HS-5 (cell line): Measurements from ENCODE around the gene KRTAP10-12.
"Not testable (repeated sequence)": the region's sequence is repeated elsewhere in the genome, so short reads cannot be mapped to it uniquely, and the experiment has no call there.

Experiments used
- DNase-seq: peaks from one replicate; pipeline ENCODE4 v3.0.0-alpha.2; 2012; ENCODE audit warnings: low read depth

KRTAP10-12 gene

GRCh38 chr21:44670642-44671432, 26.1 kb upstream of the KRTAP10-12 start:
- no peak for DNase-seq

GRCh38 chr21:44671911-44672310, 25.1 kb upstream of the KRTAP10-12 start:
- no peak for DNase-seq

GRCh38 chr21:44677881-44678280, 19.1 kb upstream of the KRTAP10-12 start:
- no peak for DNase-seq

DNA sequence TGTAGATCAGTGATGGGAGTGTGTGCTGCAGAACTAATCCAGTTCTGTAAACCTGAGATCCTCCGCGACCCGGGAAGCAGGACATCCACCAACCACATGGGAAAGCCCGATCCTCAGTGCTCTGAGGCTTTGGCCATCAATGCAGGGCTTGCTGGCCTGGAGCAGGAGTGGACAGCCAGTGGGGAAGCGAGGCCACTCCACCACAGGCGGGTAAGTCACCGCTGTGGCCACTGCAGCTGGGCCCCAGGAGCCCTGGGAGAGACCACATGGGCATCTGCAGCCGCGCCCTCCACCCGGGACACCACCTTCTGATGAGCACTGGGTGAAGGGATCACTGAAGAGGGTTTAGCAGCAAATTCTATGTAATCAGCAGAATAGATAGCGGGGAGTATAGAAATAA, 15.8 kb upstream of the KRTAP10-12 start:
- no peak for DNase-seq

GRCh38 chr21:44681861-44682579, 15.0 kb upstream of the KRTAP10-12 start, which contains the start of gene KRTAP12-1:
KRTAP12-1 (minus strand) TSS chr21:44682163; CDS start chr21:44682123, 40 bp downstream.
- DNase-seq, result no peak

DNA sequence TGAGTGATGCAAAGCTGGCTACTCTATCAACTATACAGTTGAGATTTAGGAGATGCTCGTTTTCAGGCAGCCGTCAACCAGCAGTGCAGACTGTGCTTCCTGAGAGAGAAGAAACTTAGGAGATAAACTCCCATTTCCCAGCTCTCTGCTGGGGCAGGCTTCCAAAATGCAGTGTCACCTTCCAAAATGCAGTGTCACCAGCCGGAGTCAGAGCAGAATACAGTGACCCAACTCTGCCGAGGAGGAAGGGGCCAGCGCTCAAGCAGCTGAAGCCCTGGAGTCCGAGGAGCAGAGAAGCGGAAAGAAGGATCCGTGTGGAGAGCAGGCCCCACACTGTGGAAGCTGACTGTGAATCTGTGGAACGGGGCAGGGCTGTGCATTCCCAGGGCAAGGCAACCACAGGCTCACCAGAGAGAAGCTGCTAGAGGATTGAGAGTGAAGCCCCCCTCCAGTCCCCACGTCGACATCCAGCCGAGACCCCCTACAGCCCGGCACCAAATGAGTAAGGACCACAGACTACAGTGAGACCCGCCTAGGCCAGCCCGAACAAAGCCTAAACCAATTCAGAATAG, 14.3 kb upstream of the KRTAP10-12 start:
- DNase-seq, result no peak

GRCh38 chr21:44684077-44684476, 12.9 kb upstream of the KRTAP10-12 start:
- no peak for DNase-seq

DNA sequence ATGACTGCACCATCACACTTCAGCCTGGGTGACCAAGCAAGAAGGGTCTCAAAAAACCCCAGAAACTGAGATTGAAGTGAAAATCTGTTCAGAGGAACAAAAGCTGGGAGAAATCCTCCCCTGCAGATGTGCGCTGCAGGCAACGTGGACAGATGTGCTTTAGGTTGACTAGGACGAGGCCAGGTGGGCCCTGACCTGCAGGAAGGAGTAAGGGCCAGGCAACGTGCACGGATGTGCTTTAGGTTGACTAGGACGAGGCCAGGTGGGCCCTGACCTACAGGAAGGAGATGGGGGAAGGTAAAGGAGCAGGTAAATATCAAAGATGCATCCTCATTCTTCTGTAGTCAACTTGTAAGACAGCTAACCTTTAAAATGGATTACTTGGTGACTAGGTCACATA, 12.5 kb upstream of the KRTAP10-12 start:
- no peak for DNase-seq

- DNase-seq, result not testable (repeated sequence)
Measured at GRCh38 chr21:44685050-44685449, 11.9 kb upstream of the KRTAP10-12 start.

- no peak for DNase-seq
Measured at GRCh38 chr21:44686000-44686781, 10.8 kb upstream of the KRTAP10-12 start.

GRCh38 chr21:44686843-44687561, 10.0 kb upstream of the KRTAP10-12 start:
- DNase-seq, result no peak

- DNase-seq, result no peak
Measured at GRCh38 chr21:44687671-44688070, 9.3 kb upstream of the KRTAP10-12 start.

DNA sequence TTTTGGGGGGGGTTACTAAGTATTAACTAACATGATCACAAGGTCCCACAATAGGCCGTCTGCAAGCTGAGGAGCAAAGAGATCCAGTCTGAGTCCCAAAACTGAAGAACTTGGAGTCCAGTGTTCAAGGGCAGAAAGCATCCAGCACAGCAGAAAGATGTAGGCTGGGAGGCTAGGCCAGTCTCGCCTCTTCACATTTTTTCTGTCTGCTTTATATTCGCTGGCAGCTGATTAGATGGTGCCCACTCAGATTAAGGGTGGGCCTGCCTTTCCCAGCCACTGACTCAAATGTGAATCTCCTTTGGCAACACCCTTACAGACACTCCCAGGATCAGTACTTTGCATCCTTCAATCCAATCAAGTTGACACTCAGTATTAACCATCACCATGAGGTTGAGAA, 7.2 kb upstream of the KRTAP10-12 start:
- not testable (repeated sequence) for DNase-seq

- no peak for DNase-seq
Measured at GRCh38 chr21:44691686-44692085, 5.3 kb upstream of the KRTAP10-12 start.

DNA sequence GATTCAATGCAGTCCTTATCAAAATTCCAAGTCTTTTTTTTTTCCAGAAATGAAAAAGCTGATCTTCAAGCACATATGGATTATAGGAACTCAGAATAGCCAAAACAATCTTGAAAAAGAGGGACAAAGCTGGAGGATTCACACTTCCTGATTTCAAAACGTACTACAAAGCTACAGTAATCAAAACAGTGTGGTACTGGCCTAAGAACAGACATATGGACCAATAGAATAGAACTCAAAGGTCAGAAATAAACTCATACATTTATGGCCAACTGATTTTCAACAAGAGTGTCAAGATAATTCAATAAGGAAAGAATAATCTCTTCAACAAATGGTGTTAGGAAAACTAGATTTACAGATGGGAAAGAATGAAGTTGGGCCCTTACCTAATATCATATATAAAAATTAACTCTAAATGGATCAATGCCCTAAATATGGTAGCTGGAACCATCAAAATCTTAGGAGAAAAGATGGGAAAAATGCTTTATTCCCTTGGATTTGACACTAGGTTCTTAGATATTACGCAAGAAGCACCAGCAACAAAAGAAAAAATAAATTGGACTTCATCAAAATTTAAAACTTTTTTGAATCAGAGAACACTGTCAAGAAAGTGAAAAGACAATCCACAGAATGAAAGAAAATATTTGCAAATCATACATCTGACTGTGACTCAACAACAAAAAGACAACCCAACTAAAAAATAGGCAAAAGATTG, 4.0 kb upstream of the KRTAP10-12 start:
- no peak for DNase-seq

DNA sequence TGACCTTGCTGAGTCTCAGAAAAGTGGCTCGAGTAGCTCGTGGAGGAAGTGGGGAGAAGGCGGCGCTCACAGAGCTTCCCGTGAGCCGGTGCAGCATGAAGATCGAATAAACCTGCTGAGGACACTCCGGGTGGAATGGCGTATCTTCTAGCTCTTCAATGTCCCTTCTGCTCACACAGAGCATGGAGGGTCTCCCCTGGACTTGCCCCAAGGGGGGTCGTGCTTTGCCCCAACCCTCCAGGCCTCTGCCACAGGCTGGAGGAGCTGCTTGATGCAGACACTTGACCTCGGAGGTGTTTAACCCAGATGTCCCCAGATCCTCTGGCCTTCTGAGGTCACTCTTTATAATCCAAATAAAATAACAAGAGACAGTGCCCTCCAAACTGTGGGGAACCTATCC, 2.2 kb upstream of the KRTAP10-12 start:
- no peak for DNase-seq

DNA sequence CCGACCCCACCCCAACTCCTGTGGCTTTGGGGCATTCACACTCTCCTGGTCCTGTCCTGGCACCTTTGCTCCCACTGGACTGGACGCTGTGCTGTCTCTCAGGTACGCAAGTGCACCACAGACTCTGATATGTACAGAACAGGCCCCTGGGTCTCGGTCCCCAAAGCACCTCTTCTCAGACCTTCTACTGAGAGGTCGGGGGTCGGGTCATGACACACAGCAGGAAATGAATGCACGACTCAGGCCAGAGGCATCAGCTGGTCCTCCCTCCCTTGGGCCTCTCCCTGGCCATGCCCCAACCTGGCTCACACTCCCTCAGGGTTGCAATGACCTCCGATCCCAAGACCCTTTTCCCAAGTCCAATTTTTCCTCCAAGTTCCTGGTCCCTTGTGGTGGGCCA, 1.8 kb upstream of the KRTAP10-12 start:
- DNase-seq, result no peak

- DNase-seq, result no peak
Measured at GRCh38 chr21:44695641-44696040, 1.3 kb upstream of the KRTAP10-12 start.

GRCh38 chr21:44696572-44696971, 400 bp upstream of the KRTAP10-12 start:
- DNase-seq, result no peak

DNA sequence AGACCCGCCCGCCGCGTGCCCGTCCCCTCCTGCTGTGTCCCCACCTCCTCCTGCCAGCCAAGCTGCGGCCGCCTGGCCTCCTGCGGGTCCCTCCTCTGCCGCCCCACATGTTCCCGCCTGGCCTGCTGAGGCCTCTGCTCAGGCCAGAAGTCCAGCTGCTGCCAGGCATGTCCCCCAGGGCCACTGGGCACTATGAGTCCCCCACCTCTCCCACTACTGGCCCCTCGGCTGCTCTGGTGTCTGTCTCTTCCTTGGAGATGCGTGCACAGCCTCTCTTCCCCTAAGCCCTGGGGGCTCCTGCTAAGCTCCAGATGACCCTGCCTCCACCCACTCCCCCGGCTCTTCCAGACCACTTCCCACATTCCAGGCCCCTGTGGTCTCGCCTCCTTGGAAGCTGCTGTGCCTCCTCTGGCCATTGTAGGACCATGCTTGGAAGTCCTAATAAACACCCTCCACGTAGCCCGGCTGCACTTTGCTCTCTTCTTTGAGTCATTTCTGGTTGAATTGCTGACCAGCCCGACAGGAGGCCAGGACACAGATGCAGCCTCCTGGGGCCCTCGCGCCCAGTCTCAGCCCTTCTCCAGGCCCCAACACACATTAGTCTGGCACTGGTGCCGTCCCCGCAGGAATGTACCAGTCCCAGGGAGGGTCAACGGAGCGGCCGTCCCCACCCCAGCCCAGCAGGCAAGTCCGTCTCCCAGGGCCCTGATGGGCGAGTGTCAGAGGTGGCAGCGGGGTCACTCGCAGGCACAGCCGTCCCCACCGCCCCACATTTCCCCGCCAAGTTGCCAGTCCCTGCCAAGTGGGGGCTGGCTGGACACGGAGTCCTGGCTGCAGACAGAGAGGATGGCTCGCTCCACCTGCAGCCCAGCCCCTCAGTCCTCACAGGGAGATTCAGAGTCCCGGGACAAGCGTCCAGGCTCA, 1.1 kb downstream of the KRTAP10-12 start:
- no peak for DNase-seq
